ENCODE data around the gene LPP.
"Not testable (repeated sequence)": the region's sequence is repeated elsewhere in the genome, so short reads cannot be mapped to it uniquely, and the experiment has no call there.

Gene LPP

DNA sequence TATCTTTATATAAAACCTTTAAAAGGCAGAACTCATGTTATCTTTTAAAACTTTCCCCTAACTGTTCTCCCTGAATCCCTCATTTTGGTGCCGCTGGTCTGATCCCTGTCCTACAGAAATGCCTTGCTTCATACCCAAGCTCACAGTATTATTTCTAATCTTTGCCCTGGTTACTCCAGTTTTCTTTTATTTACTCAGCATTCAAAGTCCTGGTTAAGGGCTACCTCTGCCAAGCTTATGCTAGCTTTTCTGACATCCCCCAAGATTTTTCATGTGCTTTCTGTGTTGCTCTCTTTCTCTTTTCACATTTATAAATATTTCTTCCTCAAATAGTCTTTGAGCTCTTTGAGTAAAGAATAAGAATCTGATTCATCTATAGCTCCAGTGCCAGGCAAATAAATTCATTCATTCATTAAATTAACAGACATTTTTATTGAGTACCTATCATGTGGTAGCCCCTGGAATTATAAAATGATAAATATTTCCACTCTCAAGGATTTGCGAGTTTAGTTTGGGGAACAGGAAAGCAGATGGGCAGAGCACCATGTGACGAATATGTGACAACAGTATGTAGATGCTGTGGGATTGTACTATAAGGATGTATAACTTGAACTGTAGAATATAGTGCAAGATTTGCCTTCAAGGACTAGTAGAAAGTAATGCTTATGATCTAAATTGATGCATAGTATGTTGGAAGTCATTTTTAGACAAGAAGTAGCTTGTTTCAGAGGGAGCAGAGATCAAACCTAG is 247.5 kb downstream of the LPP start:
- DNase-seq (ENCODE audit: low spot score), result no peak

- no peak for DNase-seq (ENCODE audit: low spot score)
Measured at GRCh38 chr3:188402229-188402628, 248.3 kb downstream of the LPP start.

DNA sequence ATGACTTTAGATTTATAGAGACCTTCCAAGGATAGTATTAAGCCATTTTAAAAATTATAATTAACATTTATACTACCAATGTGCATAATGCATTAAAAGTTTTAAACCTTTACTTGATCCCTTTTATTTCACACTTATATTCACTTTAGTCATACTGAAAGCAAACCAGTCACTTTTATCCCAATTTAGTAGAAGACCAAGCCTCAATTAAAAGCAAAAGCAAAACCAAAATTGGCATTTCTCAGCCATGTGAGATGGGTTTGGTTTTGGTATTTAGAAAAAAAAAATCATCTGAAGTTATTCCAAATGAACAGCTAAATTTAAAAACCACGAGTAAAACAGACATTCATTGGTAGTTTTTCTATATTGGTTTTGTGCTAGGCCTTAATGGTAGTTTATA is 249.4 kb downstream of the LPP start:
- DNase-seq (ENCODE audit: low spot score), result no peak

DNA sequence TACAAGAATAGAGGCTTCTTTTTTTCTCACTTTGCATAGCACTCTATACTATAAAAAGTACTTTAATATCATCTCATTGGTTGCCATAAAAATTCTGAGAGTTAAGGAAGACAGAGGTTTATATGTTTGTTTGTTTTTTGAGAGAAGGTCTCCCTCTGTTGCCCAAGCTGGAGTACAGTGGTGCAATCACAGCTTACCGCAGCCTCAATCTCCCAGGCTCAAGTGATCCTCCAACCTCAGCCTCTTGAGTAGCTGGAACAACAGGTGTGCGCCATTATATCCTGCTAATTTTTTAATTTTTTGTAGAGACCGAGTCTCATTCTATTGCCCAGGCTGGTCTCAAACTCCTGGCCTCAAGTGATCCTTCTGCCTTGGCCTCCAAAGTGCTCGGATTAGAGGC is 250.2 kb downstream of the LPP start:
- no peak for DNase-seq (ENCODE audit: low spot score)

DNA sequence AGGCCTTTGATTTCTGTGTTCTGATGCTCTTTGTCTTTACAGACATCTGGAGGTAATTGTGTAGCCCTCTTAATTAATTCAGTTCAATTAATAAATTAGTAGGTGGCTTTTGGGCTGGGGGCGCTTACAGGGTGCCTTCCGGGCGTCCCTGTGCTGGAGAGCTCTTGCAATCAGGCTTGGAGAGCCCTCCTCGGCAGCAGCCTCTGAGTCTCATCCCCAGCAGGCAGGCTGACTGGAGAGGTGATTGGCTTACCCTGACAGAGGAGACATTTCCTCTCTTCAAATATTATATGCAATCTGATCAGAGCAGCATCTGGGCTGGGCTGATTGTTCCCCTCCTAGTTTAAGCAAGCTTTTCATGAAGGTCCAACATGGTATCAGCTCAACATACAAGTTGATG is 250.7 kb downstream of the LPP start:
- no peak for DNase-seq (ENCODE audit: low spot score)

GRCh38 chr3:188407158-188407880 is 253.4 kb downstream of the LPP start:
- DNase-seq (ENCODE audit: low spot score), result peak; percentile 62

- no peak for DNase-seq (ENCODE audit: low spot score)
Measured at GRCh38 chr3:188408831-188409230, 254.9 kb downstream of the LPP start.

- DNase-seq (ENCODE audit: low spot score), result no peak
Measured at GRCh38 chr3:188411750-188412149, 257.8 kb downstream of the LPP start.

- DNase-seq (ENCODE audit: low spot score), result no peak
Measured at GRCh38 chr3:188415196-188415595, 261.2 kb downstream of the LPP start.

DNA sequence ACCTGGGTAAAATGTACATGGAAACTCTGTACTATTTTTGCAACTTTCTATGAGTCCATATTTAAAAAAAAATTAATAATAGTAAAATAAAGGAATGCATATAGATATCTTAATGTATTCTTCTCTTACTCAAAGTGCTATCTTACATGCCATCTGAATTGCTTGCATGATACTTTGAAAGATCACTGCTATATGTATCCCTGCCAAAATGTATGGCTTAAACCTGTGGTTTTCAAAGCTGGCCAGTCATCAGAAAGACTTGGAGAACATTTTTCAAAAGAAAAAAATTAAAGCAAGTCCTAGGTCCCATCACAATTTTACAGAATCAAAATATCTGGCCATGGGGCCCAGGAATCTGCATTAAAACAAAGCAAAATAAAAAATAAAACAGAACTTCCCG is 262.1 kb downstream of the LPP start:
- no peak for DNase-seq (ENCODE audit: low spot score)

GRCh38 chr3:188417271-188417696 is 263.3 kb downstream of the LPP start:
- no peak for DNase-seq (ENCODE audit: low spot score)

- DNase-seq (ENCODE audit: low spot score), result no peak
Measured at GRCh38 chr3:188417766-188418165, 263.8 kb downstream of the LPP start.

GRCh38 chr3:188421151-188421821 is 267.3 kb downstream of the LPP start:
- peak; percentile 76 for DNase-seq (ENCODE audit: low spot score)

DNA sequence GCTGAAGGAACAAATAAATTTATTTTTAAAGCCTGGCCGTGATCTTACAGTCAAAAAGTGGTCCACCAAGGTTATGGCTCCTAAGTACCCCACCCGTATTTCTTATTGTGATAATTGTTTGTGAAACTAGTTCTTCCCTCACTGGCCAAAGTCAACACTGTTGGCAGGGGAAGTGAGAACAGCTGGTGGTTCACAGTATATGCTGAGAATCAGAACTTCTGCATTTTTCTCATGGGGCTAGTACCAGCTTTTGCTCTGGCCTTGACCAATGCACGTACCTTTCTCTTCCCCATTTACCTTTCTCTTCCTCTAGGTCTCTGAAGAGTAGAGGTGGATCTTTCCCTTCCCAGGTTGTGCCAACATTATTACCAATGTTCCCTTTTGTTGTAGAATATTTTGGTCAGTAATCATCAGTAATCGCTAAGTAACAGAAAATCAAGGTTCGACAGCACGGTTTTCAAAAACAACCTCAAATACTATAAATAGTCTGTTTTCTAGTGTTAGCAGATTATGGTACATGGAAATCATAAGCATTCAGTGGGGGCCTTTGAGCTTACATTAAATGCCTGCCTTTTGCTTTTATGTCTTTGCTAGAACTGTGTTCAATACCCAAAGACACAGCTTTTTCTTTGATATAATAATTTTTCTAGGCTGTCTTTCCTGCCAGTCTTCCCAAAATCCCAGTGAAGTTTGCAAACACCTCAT is 268.0 kb downstream of the LPP start:
- DNase-seq (ENCODE audit: low spot score), result no peak

DNA sequence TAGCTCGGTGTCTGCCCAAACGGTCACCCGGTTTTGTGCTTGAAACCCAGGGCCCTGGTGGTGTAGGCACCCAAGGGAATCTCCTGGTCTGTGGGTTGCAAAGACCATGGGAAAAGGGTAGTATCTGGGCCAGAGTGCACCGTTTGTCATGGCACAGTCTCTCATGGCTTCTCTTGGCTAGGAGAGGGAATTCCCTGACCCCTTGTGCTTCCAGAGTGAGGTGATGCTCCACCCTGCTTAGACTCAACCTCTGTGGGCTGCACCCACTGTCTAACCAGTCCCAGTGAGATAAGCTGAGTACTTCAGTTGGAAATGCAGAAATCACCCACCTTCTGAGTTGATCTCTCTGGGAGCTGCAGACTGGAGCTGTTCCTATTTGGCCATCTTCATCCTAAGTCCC is 274.0 kb downstream of the LPP start:
- DNase-seq (ENCODE audit: low spot score), result not testable (repeated sequence)

- no peak for DNase-seq (ENCODE audit: low spot score)
Measured at GRCh38 chr3:188431040-188431439, 277.1 kb downstream of the LPP start.

- DNase-seq (ENCODE audit: low spot score), result peak; percentile 53
Measured at GRCh38 chr3:188431553-188431952, 277.6 kb downstream of the LPP start.

GRCh38 chr3:188432802-188433520 is 279.0 kb downstream of the LPP start:
- no peak for DNase-seq (ENCODE audit: low spot score)

GRCh38 chr3:188433521-188434150 is 279.7 kb downstream of the LPP start:
- DNase-seq (ENCODE audit: low spot score), result no peak

GRCh38 chr3:188434594-188434993 is 280.6 kb downstream of the LPP start:
- DNase-seq (ENCODE audit: low spot score), result peak; percentile 7

DNA sequence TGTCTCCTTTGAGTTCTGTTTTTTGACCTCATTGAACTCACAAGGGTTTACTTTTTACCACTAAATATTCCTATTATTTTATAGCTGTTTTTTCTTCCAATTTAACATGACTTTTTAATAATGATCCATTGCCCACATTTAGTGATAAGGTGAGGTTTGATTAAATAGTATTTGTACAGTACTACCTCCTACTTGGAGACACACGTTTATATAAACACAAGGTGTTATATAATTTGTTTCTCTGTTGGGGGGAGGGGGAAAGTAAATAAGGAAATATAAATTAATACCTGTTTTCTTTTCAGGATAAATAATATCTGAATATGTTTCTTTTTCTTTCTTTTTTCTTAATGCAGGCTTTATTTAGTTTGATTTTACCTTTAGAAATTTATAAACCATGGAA is 281.3 kb downstream of the LPP start:
- DNase-seq (ENCODE audit: low spot score), result no peak

All from AG20443 (cell line).